HT-29 (cell line): Measurements from ENCODE around the gene PTPN9. TPM values are rescaled to one million over a fixed set of nuclear protein-coding genes. Genes with fewer than 3 reads are reported as not detected.
"Not testable (repeated sequence)": the region's sequence is repeated elsewhere in the genome, so short reads cannot be mapped to it uniquely, and the experiment has no call there.

Experiments
- DNase-seq: peaks from one replicate; pipeline ENCODE4 v3.0.0-alpha.2; 2015; ENCODE audit warnings: low spot score
- total RNA-seq: library from RNA; depleted of rRNA; stranded (reverse); fragments of >200 nt; shearing (Covaris generic); gene quantifications from 2 replicates; pipeline ENCODE4 v1.2.3, GENCODE V29; 2014

PTPN9 gene
- total RNA-seq, 1 experiment from 2014 or later, result 28.2 TPM

- DNase-seq, result peak; percentile 83
Measured at GRCh38 chr15:75532413-75533250, 46.5 kb downstream of the PTPN9 start.

- DNase-seq, result no peak
Measured at GRCh38 chr15:75531041-75531450, 48.1 kb downstream of the PTPN9 start.

GRCh38 chr15:75530169-75530568 lies 48.9 kb downstream of the PTPN9 start:
- DNase-seq, result no peak

- DNase-seq, result not testable (repeated sequence)
Measured at GRCh38 chr15:75525756-75526155, 53.4 kb downstream of the PTPN9 start.

DNA sequence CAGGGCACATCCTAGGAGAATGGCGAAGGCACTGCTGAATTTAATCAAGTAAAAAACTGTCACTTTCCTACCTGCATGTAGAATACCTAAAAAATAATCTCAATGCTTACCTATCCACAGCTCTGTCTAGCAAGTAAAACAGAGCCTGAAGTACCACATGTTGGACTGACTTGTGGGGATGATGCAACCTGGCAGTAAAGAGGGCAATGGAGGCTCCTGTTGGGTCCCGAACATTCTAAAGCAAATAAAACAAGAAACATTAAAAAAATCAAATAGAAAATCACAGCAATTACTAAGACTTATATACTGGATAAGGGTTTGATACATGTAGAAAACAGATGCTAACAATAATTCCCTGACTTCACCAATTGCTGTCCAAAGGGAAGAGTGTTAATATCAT lies 56.1 kb downstream of the PTPN9 start:
- DNase-seq, result no peak

DNA sequence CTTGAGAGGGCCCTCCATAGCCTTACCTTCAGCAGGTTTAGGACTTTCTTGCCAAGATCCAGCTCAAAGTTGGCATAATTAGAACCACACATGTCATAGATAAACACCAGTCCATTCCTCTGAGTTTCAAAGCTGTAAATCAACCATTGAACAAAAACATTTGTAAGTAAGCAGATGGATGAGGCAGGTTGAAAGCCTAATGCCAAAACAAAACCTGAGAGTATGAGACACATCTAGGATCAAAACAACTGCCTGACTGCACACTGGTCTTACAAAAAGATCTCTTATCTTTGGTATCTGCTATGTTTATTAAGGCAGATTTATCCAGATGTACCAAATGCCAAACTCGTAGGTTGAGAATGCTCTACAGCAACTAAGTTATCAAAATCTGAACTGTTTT lies 61.9 kb downstream of the PTPN9 start:
- no peak for DNase-seq

DNA sequence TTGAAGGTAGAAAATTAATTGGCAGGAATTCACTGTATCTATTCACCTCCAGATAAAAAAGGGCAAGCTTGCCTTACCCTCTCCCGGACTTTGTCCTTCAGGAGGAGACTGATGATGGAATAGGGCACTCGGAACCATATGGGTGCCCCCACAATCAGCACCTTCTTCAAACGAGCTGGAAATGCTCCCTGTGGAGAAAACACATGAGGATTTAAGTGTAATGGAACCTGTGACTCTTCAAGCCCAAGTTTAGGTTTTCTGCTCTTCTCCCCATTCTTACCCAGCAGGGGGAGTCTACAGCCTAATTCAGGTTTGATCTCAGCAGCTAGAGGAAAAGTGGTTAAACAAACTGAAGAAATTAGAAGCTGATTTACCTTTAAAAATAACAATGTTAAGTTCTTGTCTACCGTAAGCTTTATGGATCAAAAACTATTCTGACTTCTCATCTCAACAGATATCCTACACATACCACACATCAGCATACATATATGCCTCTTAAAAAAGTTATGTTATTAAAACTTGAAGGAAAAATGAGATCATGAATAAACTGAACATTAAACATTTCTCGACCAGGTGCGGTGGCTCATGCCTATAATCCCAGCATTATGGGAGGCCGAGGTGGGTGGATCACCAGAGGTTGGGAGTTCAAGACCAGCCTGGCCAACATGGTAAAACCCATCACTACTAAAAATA lies 70.1 kb downstream of the PTPN9 start:
- peak; percentile 59 for DNase-seq

DNA sequence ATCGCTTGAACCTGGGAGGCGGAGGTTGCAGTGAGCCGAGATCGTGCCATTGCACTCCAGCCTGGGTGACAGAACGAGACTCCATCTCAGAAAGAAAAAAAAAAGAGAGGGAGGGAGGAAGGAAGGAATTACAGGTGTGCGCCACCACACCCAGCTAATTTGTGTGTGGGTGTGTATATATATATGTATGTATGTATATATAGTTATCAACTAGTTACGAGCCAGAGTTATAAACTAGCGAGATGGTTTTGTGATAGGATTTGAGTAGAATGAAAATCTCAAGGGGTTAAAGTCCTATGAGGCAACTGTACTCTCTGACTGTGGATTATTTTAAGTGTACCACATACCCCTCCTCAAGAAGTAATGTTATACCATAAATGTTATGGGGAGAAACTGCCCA lies 76.8 kb downstream of the PTPN9 start:
- no peak for DNase-seq

- DNase-seq, result no peak
Measured at GRCh38 chr15:75493732-75494131, 85.4 kb downstream of the PTPN9 start.

DNA sequence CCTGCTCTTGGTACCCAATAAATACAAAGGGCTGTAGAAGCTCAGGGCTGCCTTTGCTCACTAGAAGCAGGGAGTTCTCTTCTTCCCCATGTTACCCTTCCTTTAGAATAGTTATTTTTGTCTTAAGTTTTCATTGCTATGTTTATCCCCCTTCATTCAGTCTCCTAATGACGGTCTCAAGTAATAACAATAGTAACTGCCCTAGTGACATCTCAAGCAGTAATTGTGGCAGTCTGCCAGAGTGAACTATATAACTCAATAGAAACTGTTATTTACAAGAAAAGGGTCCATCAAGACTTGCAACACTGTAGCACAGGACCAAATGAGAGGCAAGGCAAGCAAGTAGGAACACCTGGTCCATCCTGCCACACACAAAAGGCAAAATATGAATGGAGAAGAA lies 95.2 kb downstream of the PTPN9 start:
- DNase-seq, result no peak

DNA sequence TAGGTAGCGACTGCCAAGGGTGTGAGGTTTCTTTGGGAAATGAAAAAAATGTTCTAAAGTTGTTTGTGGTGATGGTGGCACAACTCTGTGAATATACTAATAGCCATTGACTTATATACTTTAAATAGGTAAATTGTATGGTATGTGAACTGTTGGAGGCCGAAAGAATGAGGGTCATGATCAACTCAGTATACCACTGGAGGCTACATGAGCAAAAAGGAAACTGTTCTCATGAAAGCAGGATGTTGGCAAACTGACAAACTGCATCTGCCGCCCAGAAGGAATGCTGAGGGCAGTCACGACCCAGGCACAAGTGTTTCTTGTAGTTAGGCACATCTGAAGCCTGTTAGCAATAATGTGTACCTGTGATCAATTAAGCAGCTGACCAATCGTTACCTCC lies 95.6 kb downstream of the PTPN9 start:
- not testable (repeated sequence) for DNase-seq

DNA sequence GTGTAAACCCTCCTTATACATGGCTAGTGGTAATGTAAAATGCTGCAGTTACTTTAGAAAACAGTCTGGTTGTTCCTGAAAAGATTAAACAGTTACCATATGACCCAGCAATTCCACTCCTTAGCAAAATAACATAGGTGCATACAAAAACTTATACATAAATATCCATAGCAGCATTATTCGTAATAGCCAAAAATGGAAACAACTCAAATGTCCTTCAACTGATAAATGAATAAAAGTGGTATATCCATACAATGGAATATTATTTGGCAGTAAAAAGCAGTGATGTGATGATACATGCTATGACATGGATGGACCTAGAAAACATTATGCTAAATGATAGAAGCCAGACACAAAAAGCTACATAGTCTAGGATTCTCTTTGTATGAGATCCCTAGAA lies 96.0 kb downstream of the PTPN9 start:
- no peak for DNase-seq

DNA sequence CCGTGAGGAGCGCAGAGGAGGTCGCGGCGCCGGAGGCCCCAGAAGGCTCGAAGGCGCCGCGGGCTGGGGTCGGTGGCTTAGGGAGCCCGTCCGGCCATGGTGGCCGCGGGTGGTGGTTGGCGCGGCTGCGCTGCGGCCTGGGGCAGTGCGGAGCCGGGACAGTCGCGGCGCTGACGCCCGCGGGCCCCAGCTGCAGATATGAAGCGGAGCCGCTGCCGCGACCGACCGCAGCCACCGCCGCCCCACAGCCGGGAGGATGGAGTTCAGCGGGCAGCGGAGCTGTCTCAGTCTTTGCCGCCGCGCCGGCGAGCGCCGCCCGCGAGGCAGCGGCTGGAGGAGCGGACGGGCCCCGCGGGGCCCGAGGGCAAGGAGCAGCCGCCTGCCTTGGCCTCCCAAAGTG lies 98.7 kb downstream of the PTPN9 start:
- DNase-seq, result not testable (repeated sequence)

GRCh38 chr15:75479670-75480069 lies 99.4 kb downstream of the PTPN9 start:
- DNase-seq, result no peak

DNA sequence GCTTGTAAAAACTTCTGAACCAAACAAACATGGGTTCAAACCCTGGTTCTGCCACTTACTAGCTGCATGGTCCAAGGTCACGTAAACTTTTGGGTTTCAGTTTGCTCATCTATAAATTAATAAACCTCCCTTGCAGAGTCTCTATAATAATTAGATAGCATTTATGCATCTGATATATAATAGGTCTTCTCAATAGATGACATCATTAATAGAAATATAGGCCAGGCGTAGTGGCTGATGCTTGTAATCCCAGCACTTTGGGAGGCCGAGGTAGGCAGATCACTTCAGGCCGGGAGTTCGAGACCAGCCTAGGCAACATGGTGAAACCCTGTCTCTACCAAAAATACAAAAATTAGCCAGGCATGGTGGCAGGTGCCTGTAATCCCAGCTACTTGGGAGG lies 102.0 kb downstream of the PTPN9 start:
- DNase-seq, result not testable (repeated sequence)

DNA sequence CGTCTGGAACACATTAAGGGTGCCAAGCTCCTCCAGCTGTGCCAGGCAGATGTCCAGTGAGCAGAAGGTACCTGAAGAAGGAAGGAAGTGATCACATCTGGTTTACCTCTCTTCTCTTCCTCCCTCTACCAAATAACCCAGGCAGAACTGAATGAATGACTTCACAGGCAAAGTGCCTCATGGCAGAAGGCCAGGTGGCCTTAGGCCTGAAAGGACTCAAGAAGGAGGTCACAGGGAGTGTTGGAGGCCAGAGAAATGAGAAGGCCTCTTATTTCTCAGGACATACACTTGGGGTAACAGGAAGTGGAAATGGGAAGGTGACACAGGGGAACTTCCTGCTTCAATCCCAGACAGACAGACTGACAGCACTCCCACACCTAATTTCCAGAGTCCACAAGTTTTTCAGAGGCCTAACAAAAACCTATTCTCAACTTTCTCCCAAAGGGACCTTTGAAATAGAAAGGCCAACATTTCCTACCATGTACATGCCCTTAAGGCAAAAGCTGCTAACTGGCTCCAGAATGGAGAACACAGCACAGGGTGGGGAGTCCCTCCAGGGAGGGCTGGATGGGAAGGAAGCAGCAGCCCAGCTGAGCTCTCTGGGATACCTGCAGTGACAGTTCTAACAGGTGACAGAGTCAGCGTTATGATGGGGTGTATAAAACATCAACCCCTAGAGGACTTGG lies 110.1 kb downstream of the PTPN9 start:
- DNase-seq, result no peak

DNA sequence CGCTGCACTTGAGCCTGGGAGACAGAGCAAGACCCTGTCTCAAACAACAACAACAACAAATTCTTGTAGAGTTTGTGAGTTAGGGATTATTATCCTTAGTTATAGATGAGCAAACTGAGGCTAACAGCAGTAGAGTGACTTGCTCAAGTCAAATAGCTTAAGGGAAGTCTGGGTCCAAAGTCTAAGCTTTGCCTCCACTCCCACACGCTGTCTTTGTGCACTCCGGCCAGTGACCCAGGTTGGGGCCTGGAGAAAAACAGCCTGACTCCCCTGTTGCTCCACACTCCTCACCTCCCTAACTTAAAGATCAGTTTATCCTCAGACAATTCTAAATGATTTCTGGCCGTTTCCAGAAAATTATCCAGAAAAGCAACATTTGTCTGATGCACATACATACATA lies 118.5 kb downstream of the PTPN9 start:
- DNase-seq, result peak; percentile 35

DNA sequence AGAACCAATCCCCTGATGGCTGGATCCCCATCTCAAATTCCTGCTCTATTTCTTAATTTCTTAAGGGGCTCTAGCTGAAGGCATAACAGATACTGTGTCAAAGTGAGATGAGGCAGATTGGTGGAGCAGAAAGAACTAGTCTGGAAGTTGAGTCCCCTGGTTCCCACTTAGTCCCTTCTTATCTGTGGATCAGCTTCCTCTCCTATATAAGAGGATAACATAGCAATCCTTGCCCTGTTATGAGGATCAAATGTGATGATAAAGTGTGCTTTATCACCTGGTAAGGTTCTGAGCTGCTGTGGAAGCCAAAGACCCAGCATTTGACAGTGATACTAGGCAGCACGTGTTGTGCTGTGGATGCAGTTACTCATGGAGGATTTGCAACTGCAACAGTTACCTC lies 119.5 kb downstream of the PTPN9 start:
- DNase-seq, result no peak

- no peak for DNase-seq
Measured at GRCh38 chr15:75456710-75457109, 122.4 kb downstream of the PTPN9 start.

GRCh38 chr15:75455982-75456531 lies 123.1 kb downstream of the PTPN9 start:
- DNase-seq, result peak; percentile 73

- DNase-seq, result peak; percentile 93
Measured at GRCh38 chr15:75455424-75455981, 123.6 kb downstream of the PTPN9 start.
